Measurements from ENCODE around the gene GASK1A. TPM values are rescaled to one million over a fixed set of nuclear protein-coding genes. Genes with fewer than 3 reads are reported as not detected.

Gene GASK1A
- total and polyA plus RNA-seq, 2 of the 4 experiments (the other 2 are of a cell fraction) = 0.18 to 0.19 TPM

DNA sequence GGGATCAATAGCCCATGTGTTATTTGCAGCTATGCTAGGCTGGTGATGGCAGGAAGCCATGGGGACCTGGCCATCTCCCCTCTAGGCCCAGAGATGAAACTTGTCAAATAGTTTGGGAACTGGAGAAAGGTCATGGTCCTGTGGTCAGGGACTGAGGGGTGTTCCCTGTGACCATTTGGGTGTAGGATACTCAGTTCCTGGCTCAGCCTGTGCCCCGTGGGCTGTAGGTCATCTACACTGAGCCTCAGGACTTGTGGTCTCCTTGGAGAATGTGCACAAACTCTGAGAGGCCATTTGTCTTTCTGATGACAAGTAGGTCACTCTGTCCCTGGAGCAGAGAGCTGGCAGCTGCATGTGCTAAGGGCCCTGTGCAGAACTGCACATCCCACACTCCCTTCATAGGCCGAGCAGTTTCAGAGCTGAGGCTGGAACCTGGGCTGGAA lies 17.5 kb downstream of the GASK1A start:
- Histone ChIP-seq H4K20me1 (ENCODE audit: insufficient read depth, low read length) (no peaks in the 10 kb centered on the region), H2AK5ac (ENCODE audit: low read depth, low read length) (no peak overlapping the region), H2BK5ac (ENCODE audit: low read depth, low read length, poor library complexity, severe bottlenecking) (no peak overlapping the region), H3K56ac (ENCODE audit: extremely low read depth, insufficient read depth, low read length) (no peak overlapping the region), H2BK20ac (ENCODE audit: low read depth, low read length) (no peak overlapping the region), H3K79me1 (ENCODE audit: low read depth in 1 of 2, low read length in 2 of 2) (no peaks in the 10 kb centered on the region), H3K9ac (ENCODE audit: low read depth, low read length) (no peak overlapping the region), H3K23ac (ENCODE audit: low read depth, low read length) (no peak overlapping the region), H2BK120ac (ENCODE audit: low read depth, low read length) (no peak overlapping the region), H4K91ac (ENCODE audit: insufficient read depth, low read depth, low read length) (no peak overlapping the region), H3K14ac (replicated peaks; ENCODE audit: low read depth, low read length) (no peak overlapping the region), H4K5ac (ENCODE audit: low read depth, low read length) (no peak overlapping the region), H3K4me3 (ENCODE audit: insufficient read depth, low read depth, low read length) (no peak overlapping the region), H3K4ac (ENCODE audit: low read depth, low read length) (no peak overlapping the region), H2AFZ (replicated peaks; ENCODE audit: low read length, poor library complexity) (no peak overlapping the region), H2BK15ac (ENCODE audit: low read depth, low read length) (no peak overlapping the region), H3K36me3 (ENCODE audit: control insufficient read depth, insufficient read depth, low read length) (no peaks in the 10 kb centered on the region), H3K4me2 (ENCODE audit: low read depth, low read length) (no peak overlapping the region), H3K9me1 (ENCODE audit: insufficient read depth, low read length) (no peaks in the 10 kb centered on the region), H3K4me1 (ENCODE audit: control insufficient read depth, insufficient read depth, low read length) (peaks cover 3% of the 10 kb centered on the region; the same call in 1 of the 2 replicates), H4K8ac (ENCODE audit: low read depth in 2 of 2, low read length in 2 of 2) (no peak overlapping the region), H3K9me3 (ENCODE audit: control insufficient read depth, insufficient read depth, low read length) (no peaks in the 10 kb centered on the region), H3K27ac (ENCODE audit: insufficient read depth, low read length) (no peak overlapping the region), H3K18ac (ENCODE audit: low read depth, low read length) (no peak overlapping the region), H3K27me3 (ENCODE audit: control insufficient read depth, insufficient read depth, low read length) (no peaks in the 10 kb centered on the region; the same call in 1 of the 2 replicates), H2AK9ac (replicated peaks; ENCODE audit: low read depth, low read length, poor library complexity) (no peak overlapping the region)
- no peak for ATAC-seq (ENCODE audit: low read depth)
- TF ChIP-seq RFX5 (IDR thresholded peaks at IDR 0.05; ENCODE audit: low read depth, low read length) (no peak), BHLHE40 (IDR thresholded peaks at IDR 0.05; ENCODE audit: low read depth, low read length) (no peak), RAD21 (IDR thresholded peaks at IDR 0.05; ENCODE audit: low read length) (no peak), USF2 (IDR thresholded peaks at IDR 0.05; ENCODE audit: low read depth, low read length) (no peak), MXI1 (IDR thresholded peaks at IDR 0.05; ENCODE audit: borderline replicate concordance, low read depth, low read length) (no peak), MAZ (IDR thresholded peaks at IDR 0.05; ENCODE audit: borderline replicate concordance, low read depth, low read length) (no peak), POLR2A (IDR thresholded peaks at IDR 0.05; ENCODE audit: low read depth, low read length) (no peak)
- ChIA-PET CTCF (no interaction called here), POLR2A (ENCODE audit: unreplicated experiment) (no interaction called here)
- in situ Hi-C loops (cut with MboI; ENCODE audit: low sequenced_read_pairs) (no loop called here), dilution Hi-C loops (cut with HindIII; ENCODE audit: low sequenced_read_pairs, unreplicated experiment) (no loop called here), intact Hi-C loops (cut with micrococcal nuclease) (no loop called here)
- no peak for DNase-seq
- 33% methylated on average over 1 of the region's 2 CpGs; no CpG with 5 or more reads in 1 of the 2 experiments for WGBS, 2 experiments (ENCODE audit: extremely low coverage in 2 of 2, insufficient read length in 1 of 2)
- BruUV-seq (replicated peaks) = no TSS peak

All from IMR-90 (cell line).